HCT116 (cell line): ENCODE results near the gene DIP2C. TPM values are rescaled to one million over a fixed set of nuclear protein-coding genes. Genes with fewer than 3 reads are reported as not detected.
A peak's percentile ranks its signal among the peaks of the same experiment; 100 is the strongest.

Source experiments
- ATAC-seq: fragments of 200-7000 bp; cut with Tn5 transposase; 2 replicates; pipeline ENCODE4 v1.9.1; 2020; ENCODE audit warnings: mild to moderate bottlenecking, moderate library complexity
- BruUV-seq: library from RNA; stranded (reverse); fragments of 400-500 nt; replicated peaks from 2 replicates; lab custom pipeline; 2021; lab: Mats Ljungman, UMichigan
- CTCF ChIA-PET: fragments of 300-600 bp; sonication (Branson Sonifier 250); formaldehyde crosslinking; loops from one replicate; lab custom pipeline; 2021; ENCODE audit warnings: antibody characterized with exemption; lab: Charles Lee
- POLR2A ChIA-PET: fragments of 300-600, 350-600 bp; sonication (Branson Sonifier 250); formaldehyde crosslinking; loops from one replicate; lab custom pipeline; 2021; ENCODE audit warnings: antibody characterized with exemption; lab: Charles Lee
- RAD21 ChIA-PET, 2 experiments: fragments of 300-600 bp; sonication (Branson Sonifier 250); formaldehyde crosslinking; loops; one replicate each; lab custom pipeline; 2023; ENCODE audit warnings: low total read pairs in 2 of 2; ENCODE audit not compliant: uncharacterized antibody in 2 of 2, unreplicated experiment in 2 of 2, low non-redundant PET in 1 of 2; lab: Charles Lee
- DNase-seq: peaks from one replicate; pipeline ENCODE4 v3.0.0-alpha.2; 2010; ENCODE audit warnings: low read depth, low spot score
- H2AFZ ChIP-seq: fragments of 200-600 bp; shearing (Covaris generic), sonication (generic); 2 replicates; pipeline ENCODE4 v1.6.1; 2017; ENCODE audit warnings: low read depth, mixed run types, mixed read lengths, antibody characterized with exemption, low read length; ENCODE audit not compliant: poor library complexity, severe bottlenecking
- H3K27ac ChIP-seq: 2 replicates; pipeline ENCODE4 v1.5.1; 2012; ENCODE audit warnings: low read depth, low read length
- H3K27me3 ChIP-seq: fragments of 200-600 bp; sonication (generic); 2 replicates; pipeline ENCODE4 v1.6.1; 2016; ENCODE audit warnings: mixed run types, low read length, mixed read lengths; ENCODE audit not compliant: insufficient read depth
- H3K36me3 ChIP-seq, 2 experiments: fragments of 200-500 bp in 1 of 2; fragments of 200-600 bp in 1 of 2; sonication (Bioruptor generic) in 1 of 2; sonication (generic) in 1 of 2; 2 replicates each; pipeline versions ENCODE4 v1.5.1 to v1.6.1; 2014 to 2016; ENCODE audit warnings: low read length in 2 of 2, inconsistent platforms in 1 of 2, mixed read lengths in 1 of 2, mixed run types in 1 of 2; ENCODE audit not compliant: insufficient read depth in 2 of 2, control insufficient read depth in 1 of 2
- H3K4me1 ChIP-seq, 2 experiments: fragments of 200-600 bp in 1 of 2; sonication (generic) in 1 of 2; 2 replicates each; pipeline versions ENCODE4 v1.5.1 to v1.6.1; 2012 to 2017; ENCODE audit warnings: low read length in 2 of 2, inconsistent platforms in 1 of 2, mild to moderate bottlenecking in 1 of 2, mixed read lengths in 1 of 2, mixed run types in 1 of 2, moderate library complexity in 1 of 2; ENCODE audit not compliant: insufficient read depth in 2 of 2, control insufficient read depth in 1 of 2
- H3K4me2 ChIP-seq: fragments of 200-600 bp; sonication (generic); 2 replicates; pipeline ENCODE4 v1.6.1; 2017; ENCODE audit warnings: mixed run types, low read length, mixed read lengths
- H3K4me3 ChIP-seq, 2 experiments: fragments of 200-600 bp in 1 of 2; sonication (generic) in 1 of 2; replicated peaks in 1 of 2; 2 replicates each; pipeline ENCODE4 v1.5.1; 2011 to 2016; ENCODE audit warnings: low read length in 2 of 2, control low read depth in 1 of 2, low read depth in 1 of 2, mild to moderate bottlenecking in 1 of 2, mixed read lengths in 1 of 2, mixed run types in 1 of 2
- H3K79me2 ChIP-seq: fragments of 200-600 bp; sonication (generic); 2 replicates; pipeline ENCODE4 v1.6.1; 2017; ENCODE audit warnings: mild to moderate bottlenecking, mixed run types, low read length, moderate library complexity, mixed read lengths; ENCODE audit not compliant: insufficient read depth
- H3K9ac ChIP-seq: fragments of 200-600 bp; sonication (generic); 2 replicates; pipeline ENCODE4 v1.6.1; 2016; ENCODE audit warnings: low read length, mixed read lengths
- H3K9me2 ChIP-seq: fragments of 200-600 bp; sonication (generic), shearing (Covaris generic); 2 replicates; pipeline ENCODE4 v1.6.1; 2017; ENCODE audit warnings: mixed run types, mild to moderate bottlenecking, moderate library complexity; ENCODE audit not compliant: insufficient read depth
- H3K9me3 ChIP-seq, 2 experiments: fragments of 200-500 bp in 1 of 2; fragments of 200-600 bp in 1 of 2; sonication (Bioruptor generic) in 1 of 2; sonication (generic) in 1 of 2; 2 replicates each; pipeline ENCODE4 v1.6.1; 2014 to 2017; ENCODE audit warnings: low read length in 2 of 2, mixed read lengths in 2 of 2, inconsistent platforms in 1 of 2, low read depth in 1 of 2, mild to moderate bottlenecking in 1 of 2, mixed run types in 1 of 2, moderate library complexity in 1 of 2; ENCODE audit not compliant: control insufficient read depth in 1 of 2, insufficient read depth in 1 of 2
- H4K20me1 ChIP-seq: fragments of 200-600 bp; sonication (generic), shearing (Covaris generic); 2 replicates; pipeline ENCODE4 v1.6.1; 2017; ENCODE audit warnings: mixed run types, mild to moderate bottlenecking, moderate library complexity; ENCODE audit not compliant: insufficient read depth
- EZH2 ChIP-seq: fragments of 200-600 bp; sonication (generic); IDR thresholded peaks from 2 replicates; pipeline ENCODE4 v1.6.1; 2017; ENCODE audit warnings: antibody characterized with exemption, mixed run types
- POLR2AphosphoS5 ChIP-seq: IDR thresholded peaks from 2 replicates; pipeline ENCODE4 v1.6.1; 2011; ENCODE audit warnings: mild to moderate bottlenecking, low read depth, low read length, moderate library complexity
- RAD21 ChIP-seq: IDR thresholded peaks from 2 replicates; pipeline ENCODE4 v1.6.1; 2012; ENCODE audit warnings: low read depth, mild to moderate bottlenecking
- YY1 ChIP-seq: IDR thresholded peaks from 2 replicates; pipeline ENCODE4 v1.6.1; 2011; ENCODE audit warnings: low read length, low read depth, moderate library complexity, mild to moderate bottlenecking; ENCODE audit not compliant: insufficient replicate concordance; ENCODE audit errors: extremely low read depth
- intact Hi-C: fragments of 100-400 bp; cut with micrococcal nuclease; formaldehyde crosslinking; loops from 2 replicates; pipeline ENCODE4 v1.10.0; 2022
- total RNA-seq: library from RNA; stranded (reverse); gene quantifications from one replicate; pipeline ENCODE4 v1.2.1, GENCODE V29; 2021; ENCODE audit not compliant: unreplicated experiment
- TF ChIP-seq, protein P1 (sequence below): IDR thresholded peaks from 2 replicates; pipeline ENCODE4 v1.6.1; 2011; ENCODE audit warnings: mild to moderate bottlenecking, low read length, moderate library complexity; ENCODE audit not compliant: insufficient replicate concordance; ENCODE audit errors: extremely low read depth
- TF ChIP-seq, protein P2 (sequence below), 3 experiments: fragments of 200-600 bp in 1 of 3; sonication (generic) in 1 of 3; IDR thresholded peaks in 2 of 3; conservative IDR thresholded peaks in 1 of 3; 2 replicates each; pipeline ENCODE4 v1.5.1; 2012 to 2017; ENCODE audit warnings: low read depth in 2 of 3, low read length in 2 of 3, antibody characterized with exemption in 1 of 3, borderline replicate concordance in 1 of 3, control low read depth in 1 of 3, mild to moderate bottlenecking in 1 of 3, mixed read lengths in 1 of 3, mixed run types in 1 of 3, moderate library complexity in 1 of 3; ENCODE audit not compliant: insufficient read depth in 1 of 3

Gene DIP2C
- total RNA-seq, 1 experiment from 2014 or later: 15.4 TPM

DNA sequence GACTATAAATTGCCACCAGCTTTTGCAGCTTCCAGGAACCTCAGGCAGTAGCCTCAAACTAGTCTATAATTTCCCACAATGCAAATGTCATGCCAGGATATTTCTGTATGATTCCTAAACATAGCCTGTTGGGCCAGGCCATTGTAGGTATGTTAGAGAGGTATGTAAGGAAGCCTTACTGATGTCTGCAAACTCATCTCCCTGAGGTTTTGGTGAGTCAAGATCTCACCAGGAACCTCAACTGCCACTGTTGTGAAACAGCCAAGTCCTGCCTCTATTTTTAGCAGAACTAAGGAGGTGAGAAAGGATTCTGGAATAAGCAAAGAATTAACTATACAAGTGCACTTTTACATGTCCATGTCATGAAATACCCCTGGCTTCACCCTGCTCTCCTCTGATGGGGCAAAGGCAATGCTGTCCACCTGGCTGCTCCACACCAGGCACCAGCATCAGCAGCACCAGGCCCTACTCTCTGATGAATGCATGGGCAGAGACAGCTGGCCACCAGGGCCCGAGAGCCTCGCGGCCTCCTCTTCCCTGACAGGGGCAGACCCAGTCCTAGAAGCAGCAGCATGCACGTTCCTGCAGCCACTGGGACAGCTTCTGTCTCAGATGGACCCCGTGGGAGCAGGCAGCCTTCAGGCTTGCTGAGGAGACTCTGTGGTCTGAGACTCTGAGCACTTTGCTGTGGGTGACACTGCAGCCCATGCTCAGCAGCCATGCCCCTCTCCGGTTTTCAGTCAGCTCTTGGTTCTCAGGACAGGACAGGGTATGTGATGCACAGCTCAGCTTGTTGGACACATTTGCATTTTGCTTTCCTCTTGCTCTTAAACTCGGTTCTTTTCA is 407.0 kb downstream of the DIP2C start (continued):
- TF ChIP-seq, protein P1, sequence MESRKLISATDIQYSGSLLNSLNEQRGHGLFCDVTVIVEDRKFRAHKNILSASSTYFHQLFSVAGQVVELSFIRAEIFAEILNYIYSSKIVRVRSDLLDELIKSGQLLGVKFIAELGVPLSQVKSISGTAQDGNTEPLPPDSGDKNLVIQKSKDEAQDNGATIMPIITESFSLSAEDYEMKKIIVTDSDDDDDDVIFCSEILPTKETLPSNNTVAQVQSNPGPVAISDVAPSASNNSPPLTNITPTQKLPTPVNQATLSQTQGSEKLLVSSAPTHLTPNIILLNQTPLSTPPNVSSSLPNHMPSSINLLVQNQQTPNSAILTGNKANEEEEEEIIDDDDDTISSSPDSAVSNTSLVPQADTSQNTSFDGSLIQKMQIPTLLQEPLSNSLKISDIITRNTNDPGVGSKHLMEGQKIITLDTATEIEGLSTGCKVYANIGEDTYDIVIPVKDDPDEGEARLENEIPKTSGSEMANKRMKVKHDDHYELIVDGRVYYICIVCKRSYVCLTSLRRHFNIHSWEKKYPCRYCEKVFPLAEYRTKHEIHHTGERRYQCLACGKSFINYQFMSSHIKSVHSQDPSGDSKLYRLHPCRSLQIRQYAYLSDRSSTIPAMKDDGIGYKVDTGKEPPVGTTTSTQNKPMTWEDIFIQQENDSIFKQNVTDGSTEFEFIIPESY: no peak
- no peak for TF ChIP-seq EZH2
- TF ChIP-seq, all 23 proteins: peak for 0

DNA sequence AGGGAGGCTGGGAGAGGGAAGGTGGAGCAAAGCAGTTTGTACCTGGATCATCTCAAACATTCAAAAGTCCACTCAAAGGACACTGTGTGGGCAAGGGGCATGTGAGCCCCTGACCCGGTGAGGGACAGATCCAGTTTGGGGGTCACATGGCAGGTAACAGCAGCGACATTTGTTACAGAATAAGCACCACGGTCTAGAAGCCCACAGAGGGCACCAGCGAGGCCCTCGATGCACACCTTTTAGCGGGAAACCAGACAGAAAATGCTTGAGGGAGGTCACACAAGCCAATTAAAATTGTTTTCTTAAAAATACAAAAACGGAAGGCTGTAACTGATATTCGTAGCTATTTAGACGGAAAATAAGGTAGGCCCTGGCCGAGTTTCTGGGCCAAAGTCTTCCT is 409.8 kb downstream of the DIP2C start:
- RAD21 ChIA-PET: no interaction called here
- peaks cover 0 to 3% of the 10 kb centered on the region in 2 experiments; a peak in 1 of 4 replicates for H3K36me3 ChIP-seq
- ATAC-seq (peak; percentile 76), DNase-seq (no peak)
- no peaks in the 10 kb centered on the region for H3K9me2 ChIP-seq
- CTCF ChIA-PET: no interaction called here
- no peaks in the 10 kb centered on the region for H4K20me1 ChIP-seq
- H3K79me2 ChIP-seq: no peaks in the 10 kb centered on the region
- intact Hi-C loops: no loop called here
- no peak overlapping the region for H3K9ac ChIP-seq
- no peaks in the 10 kb centered on the region for H3K9me3 ChIP-seq
- TF ChIP-seq RAD21 (peak; percentile 25; the same call in 1 of the 2 replicates), EZH2 (no peak), YY1 (no peak), POLR2AphosphoS5 (no peak)
- TF ChIP-seq, protein P2, sequence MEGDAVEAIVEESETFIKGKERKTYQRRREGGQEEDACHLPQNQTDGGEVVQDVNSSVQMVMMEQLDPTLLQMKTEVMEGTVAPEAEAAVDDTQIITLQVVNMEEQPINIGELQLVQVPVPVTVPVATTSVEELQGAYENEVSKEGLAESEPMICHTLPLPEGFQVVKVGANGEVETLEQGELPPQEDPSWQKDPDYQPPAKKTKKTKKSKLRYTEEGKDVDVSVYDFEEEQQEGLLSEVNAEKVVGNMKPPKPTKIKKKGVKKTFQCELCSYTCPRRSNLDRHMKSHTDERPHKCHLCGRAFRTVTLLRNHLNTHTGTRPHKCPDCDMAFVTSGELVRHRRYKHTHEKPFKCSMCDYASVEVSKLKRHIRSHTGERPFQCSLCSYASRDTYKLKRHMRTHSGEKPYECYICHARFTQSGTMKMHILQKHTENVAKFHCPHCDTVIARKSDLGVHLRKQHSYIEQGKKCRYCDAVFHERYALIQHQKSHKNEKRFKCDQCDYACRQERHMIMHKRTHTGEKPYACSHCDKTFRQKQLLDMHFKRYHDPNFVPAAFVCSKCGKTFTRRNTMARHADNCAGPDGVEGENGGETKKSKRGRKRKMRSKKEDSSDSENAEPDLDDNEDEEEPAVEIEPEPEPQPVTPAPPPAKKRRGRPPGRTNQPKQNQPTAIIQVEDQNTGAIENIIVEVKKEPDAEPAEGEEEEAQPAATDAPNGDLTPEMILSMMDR (IDR thresholded peaks at IDR 0.05 in 2 of 3, conservative IDR thresholded peaks at IDR 0.05 in 1 of 3; ENCODE audit: borderline replicate concordance in 1 of 3, insufficient read depth in 1 of 3, low read depth in 2 of 3, low read length in 2 of 3): peak; percentile 13 to 34 (median 22); a peak in 4 of 6 replicates
- TF ChIP-seq, protein P1: no peak
- H2AFZ ChIP-seq: no peak overlapping the region
- H3K27me3 ChIP-seq: no peaks in the 10 kb centered on the region
- BruUV-seq: no TSS peak
- POLR2A ChIA-PET: no interaction called here
- H3K4me2 ChIP-seq: no peak overlapping the region
- no peak overlapping the region for H3K27ac ChIP-seq
- no peaks in the 10 kb centered on the region for H3K4me1 ChIP-seq
- H3K4me3 ChIP-seq: no peak overlapping the region
